ENCODE measurements around the gene ARMC2.
"Not testable (repeated sequence)": the region's sequence is repeated elsewhere in the genome, so short reads cannot be mapped to it uniquely, and the experiment has no call there.

The ARMC2 gene

DNA sequence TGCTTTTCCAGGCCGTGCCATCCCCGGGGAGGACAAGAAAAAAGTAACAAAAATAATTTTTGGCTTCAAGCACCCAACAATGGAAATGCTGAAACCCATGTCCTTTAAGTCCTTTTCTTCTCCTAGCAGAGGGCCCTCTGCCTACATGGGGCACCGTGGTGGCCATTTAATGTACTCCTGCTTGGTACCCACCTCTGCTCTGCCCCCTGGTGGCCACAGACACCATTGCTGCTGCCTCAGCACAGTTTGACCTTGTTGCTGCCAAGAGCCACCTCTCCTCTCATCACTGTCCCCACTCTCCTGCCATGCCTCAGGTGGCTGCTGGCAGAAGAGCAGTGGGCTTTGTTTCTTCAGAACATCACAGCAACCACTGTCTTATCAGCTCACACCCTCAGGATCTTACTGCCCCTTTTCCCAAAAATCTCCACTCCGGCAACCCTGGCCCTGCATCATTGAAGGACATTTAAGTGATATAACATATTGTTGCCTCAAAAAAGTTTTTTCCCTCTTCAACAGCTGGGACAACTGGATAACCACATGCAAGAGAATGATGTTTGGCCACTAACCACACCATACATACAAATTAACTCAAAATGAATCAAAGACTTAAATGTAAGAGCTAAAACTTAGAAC is 12.9 kb upstream of the ARMC2 start:
- peak; percentile 14 to 92 (median 72) for DNase-seq

DNA sequence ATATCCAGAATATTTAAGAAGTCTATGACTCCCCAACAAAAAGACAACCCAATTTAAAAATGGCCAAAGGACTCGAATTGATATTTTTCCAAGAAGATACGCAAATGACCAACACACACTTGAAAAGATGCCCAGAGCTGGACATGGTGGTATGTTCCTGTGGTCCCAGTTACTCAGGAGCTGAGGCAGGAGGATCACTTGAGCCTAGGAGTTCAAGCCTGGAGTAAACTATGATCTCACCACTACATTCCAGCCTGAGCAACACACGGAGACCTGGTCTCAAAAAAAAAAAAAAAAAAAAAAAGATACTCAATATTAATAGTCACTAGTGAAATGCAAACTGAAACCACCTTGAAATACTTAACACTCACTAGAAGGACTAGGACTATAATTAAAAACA is 12.2 kb upstream of the ARMC2 start:
- no peak for DNase-seq

DNA sequence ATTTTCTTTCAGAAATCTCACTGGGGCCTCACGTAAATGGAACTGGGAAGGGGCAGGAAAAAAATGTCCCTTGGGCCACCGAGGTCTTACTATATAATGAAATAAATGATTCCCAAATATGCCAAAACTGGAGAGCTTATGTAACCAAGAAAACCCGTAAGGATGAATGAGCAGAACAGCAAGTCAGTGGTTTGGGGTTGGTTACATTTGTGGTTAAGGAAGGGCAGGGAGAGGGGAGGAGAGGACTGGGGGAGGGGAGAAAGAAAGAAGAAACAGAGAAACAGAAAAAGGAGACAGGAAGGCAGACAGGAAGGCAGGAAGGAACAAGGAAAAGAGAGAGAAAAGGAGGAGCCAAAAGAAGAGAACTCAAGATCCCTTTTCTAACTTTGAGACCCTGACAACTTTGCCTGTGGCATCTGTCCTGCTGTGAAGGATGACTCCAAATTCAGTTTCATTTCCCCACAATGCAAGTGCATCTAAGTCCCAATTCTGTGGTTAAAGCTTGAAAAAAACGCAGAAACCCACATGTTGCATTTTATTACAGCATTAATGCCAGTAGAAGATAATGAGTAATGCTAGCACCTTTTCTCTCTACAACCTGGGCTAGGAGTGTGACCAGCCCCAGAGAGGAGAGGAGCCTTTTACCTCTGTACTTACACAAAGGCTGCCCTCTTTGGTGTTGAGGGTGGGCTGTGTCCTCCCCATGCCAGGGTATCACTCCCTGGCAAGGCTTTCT is 10.8 kb upstream of the ARMC2 start:
- DNase-seq, result no peak

DNA sequence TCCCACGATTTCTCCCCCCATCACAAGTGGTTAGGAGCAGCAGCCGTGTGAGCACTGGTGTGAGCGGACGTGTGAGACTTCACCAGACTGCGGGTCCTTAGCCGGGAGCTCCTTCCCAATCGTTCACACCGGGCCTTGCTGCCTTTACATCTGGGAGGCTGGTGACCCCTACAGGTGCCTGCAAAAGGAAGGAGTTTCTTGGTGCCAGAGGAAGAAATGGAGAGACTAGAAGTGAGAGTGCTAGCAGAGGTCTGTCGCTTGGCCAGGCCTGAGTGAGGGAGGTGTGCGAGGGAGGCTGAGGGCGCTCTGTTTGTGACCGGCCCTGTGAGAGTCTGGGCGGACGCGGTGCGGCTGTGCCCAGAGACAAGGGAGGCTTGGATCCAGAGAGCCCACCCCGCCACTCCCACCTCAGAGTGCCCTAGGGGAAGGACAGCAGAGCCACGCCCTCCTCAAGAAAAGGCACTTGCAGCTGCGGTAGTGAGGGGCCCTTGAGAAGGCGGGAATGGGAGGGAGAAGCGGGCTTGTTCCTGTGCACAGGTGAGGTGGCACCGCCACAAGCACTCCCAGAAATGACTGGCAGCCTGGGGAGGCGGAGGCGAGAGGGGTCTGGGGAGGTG is 10.0 kb upstream of the ARMC2 start:
- peak in 2 of 51 donors; percentile 10 to 23 for DNase-seq

DNA sequence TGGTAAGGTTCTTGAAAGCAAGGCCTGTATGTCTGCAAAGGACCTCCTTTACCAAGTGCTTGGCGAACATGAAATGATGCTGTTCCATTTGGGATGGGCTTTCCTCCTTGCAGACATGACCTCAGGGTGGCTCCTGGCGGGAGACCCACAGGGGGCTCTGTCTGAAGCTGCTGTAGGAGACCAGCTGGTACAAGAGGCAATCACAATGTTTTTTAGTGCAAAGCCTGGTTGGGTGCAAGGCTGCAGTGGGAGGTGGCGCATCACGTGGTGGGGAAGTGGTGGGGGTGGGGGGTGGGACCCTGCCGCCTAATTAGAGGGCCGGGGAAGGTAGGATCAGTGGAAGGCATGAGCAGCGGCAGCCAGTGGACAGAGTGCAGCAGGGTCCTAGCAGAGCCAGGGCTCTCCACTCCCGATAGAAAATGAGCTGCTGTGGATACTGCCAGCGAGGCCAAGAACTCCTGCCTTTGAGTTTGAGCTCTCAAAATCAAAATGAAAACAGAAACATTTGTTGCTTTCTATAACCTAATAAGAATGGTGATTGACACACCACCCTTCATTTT is 9.1 kb upstream of the ARMC2 start:
- DNase-seq, result no peak

DNA sequence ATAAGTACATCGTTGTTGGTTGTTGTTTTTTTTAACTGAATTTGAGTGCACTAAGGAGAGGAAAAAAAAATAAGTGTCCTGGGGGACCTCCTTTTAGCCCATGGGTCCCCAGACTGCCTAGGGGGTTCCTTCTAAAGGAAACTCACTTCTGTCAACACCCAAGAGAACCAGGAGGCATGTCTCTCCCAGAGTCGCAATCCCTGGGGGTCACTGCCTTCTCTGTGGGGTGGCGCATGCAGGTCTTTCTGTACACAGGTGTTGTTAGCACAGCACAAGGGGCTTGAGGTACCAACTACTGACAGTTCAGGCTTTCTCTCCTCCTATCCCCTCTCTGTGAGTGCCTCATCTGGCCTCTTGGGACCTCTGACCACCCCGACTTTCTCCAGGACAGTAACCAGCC is 7.3 kb upstream of the ARMC2 start:
- no peak for DNase-seq

DNA sequence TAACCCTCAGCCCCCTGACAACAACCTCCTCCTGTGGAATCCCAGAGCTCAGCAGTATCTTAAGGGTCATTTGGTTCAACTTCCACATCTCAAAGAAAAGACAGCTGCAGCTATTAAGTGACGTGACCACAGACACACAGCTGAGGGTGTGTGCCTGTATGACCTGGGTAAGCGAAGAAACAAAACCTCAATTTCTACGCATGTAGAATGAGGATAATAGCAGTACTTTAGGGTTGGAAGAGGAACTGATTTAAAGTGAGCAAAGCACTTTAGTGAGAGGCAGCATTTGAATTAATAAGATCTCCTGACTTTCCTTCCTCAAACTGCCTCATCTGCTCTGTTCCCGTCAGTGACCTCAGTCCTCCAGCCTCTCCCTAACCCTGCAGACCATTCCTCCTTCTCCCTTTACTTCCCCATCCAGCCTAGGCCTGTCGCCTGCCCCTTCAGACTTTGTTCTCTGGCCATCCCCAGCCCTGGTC is 6.8 kb upstream of the ARMC2 start:
- DNase-seq, result peak in 2 of 51 donors; percentile 10 to 34

DNA sequence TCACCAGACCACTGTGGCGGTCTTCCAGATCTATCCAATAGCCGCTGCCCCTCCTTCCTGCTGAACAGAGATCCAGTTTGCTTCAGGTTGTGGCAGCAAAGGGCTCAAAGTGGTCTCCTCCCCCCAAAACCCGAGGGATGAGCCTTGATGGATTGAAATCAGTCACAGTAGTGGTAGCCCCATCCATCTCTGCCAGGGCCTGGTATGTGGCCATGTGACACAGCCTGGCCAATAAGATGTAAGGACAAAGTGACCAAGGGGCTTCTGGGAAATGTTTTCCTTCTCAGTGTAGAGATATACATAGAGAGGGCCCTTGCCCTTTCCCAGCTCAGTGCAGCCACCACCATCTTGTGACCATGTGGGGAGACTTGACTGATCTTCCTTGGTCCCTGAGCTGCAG is 4.1 kb upstream of the ARMC2 start:
- no peak for DNase-seq

DNA sequence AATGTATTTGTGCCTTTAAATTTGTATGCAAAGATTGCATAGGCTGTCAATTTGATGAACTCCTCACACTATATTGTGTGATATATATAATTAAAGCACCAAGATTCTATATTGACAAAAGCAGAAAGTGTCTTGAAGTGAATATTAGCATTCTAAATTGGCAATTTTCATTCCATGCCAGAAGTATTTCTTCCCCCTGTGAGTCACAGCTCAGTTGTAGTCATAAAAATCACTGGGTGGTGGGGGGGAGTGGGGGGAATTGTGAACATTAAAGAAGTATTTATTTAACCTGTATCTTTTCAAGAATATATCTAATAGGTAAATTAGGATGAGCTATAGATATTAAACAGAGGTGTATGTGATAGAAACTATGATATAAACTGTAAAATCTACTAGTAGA is 3.1 kb upstream of the ARMC2 start:
- no peak for DNase-seq

DNA sequence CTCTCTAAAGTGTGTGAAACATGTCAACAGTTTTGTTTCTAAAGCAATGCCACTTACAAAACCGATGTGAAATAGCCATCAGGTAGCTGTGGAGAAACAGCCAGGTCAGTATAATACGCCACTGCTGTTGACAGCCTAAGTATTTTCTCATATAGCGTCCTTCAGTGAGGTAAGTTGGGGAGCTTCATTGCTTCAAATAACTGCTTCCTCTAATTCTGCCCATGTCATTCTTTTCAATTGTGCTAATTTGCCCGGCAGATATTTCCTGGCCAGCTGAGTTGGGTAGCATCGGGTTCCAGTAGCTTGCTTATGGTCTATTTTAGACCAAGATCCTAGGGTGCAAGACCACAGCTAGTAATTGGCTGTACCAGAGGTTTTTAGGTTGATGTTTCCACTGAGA is 2.1 kb upstream of the ARMC2 start:
- no peak for DNase-seq

DNA sequence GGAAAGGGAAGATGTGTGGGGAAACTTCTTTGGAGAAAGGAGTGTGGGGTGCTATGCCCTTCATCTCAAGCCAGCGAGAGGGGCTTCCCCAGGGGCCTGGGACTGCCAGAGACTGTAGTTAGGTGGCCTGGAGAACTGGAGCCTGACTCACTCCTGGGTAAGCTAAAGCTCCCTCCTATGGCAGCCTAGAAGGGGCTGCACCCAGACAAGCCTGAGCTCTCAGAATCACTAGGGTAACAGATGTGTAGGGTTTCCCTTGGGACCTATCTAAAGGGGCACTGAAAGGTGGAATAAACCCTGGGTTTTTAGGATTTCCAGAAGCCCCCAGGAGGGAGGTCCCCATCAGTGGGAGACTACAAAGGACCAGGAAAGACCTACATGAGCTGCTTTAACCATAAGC is 1.6 kb upstream of the ARMC2 start:
- DNase-seq, result no peak

DNA sequence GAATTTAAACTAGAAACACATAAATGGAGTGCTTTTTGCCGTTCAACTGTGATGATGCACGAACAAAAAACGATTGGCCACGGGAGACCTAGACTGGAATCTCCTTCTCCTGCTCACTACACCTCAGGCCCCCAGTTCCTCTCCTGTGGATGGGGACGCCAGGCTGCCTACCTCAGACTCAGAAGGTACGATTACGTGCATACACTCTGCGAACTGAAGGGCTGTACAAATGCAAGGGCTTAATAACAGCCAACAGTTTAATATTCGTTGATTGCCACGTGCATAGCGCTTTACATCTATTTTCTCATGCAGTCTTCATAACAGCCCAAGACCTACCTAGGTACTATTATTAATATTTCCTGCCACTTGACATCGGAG is 495 bp upstream of the ARMC2 start:
- DNase-seq, result peak in 1 of 51 donors; percentile 8

DNA sequence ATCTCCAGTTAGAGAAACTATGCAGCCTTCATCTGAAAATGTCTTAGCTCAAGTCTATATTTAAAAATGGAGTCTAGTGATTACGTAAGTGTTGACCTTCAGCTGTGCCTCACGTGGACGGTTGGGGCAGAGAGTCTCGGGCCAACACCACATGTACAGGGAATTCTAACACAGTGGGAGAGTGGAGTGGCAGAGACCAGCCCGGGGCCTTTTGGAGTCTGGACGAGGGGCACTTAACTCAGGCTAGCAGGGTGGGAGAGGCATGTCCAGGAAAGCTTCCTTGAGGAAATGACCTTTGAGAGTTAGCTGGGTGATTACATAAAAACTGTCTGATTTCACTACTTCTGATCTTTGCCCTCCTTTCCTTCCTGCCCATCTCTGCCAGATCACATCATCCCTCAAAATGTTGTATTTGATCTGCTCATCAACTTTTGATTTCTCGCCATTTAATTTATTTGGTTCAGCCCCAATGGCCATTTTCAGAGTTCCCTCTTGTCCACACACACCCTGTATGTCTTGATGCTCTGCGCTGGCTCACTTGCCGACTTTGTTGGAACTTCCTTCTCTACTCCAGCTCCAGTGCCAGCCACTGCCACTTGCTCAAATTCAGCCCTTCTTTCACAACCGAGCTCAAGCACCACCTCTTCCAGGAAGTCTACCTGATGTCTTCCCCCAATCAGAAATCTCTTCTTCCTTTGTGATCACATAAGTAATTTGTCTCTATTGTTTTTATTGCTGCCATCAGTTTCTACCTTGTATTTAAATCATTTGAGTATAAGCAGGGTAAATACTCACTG is 2.6 kb downstream of the ARMC2 start:
- no peak for DNase-seq

DNA sequence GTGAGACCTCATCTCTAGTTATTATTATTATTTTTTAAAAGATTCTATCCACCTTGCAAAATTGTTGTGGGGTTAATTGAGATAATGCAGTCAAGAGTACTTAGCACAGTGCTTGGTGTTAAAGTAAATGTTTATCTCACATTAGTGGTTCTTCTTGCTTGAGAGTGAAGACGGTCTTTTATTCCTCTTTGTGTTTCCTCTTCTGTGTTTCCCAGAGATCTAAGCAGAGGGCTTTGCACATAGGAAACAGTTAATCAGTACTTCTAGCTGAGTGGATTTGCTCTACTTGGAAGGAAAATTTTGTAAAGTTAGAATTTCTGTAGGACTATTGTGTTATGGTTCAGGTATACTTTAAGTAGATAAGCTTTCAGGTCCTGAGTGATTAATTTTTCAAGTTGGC is 3.5 kb downstream of the ARMC2 start:
- DNase-seq, result no peak

DNA sequence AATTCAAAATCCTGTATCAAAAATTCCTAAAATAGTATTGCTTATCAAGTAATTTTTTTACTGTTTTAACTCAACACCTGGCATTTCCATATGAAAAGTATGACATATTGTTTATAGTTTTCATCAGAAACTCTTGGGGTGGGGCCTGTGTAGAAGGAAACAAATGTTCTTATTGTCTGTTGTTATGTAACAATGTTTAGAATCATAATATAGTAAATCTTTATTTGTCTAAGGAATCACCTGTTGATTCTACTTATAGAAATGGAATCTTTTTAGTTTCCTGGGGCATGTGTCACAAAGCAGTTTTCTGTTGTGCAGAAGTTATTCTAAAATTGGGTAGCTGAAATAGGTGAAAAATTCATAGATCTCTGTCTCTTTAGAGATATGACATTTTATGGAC is 4.9 kb downstream of the ARMC2 start:
- DNase-seq, result no peak

DNA sequence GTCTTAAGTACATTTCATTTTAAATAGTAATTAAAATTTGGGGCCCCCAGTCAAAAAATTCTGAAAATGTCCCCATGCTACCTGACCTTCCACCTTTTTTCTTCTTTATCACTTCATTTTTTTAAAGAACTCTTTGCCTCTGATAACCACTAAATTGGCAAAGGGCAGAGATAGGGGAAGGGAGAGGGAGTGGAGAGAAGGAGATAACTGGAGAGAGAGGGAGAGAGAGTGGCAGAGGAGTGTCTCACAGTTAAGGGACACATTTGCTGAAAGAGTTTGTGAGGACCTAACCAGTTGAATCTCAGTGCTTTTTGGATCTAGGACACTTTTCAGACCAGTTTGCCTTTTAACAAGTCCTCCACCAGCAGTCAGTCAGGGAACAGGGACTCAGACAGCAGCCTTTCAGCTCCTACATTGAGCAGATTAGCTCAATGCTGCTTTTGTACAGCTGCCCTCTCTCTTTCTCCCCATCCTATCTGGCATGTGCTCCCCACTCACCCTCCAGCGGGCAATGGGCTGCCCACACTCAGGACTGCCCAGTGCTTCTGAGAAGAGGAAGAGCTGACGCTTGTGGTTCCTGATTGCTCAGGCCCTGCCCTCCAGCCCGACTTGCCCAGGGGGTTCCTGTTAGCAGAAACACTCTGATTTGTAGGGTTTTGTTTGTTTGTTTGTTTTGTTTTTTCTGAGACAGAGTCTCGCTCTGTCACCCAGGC is 14.4 kb downstream of the ARMC2 start:
- peak in 16 of 51 donors; percentile 12 to 43 (median 22) for DNase-seq

DNA sequence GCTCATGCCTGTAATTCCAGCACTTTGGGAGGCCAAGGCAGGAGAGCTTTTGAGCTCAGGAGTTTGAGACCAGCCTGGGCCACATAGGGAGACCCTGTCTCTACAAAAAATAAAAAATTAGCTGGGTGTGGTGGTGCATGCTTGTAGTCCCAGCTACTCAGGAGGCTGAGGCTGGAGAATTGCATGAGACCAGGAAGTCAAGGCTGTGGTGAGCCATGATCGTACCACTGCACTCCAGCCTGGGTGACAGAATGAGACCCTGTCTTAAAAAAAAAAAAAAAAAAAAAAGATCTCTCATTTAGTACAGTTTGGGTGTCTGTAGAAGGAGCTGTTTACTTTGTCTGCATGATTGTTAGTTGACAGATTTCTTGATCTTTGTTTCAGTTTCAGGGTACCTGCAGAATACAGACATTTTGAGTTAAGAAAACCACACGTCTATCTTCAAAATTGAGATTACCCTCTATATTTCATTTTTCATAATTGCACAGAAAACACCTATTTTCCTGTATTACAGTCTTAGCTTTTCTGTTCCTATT is 17.6 kb downstream of the ARMC2 start:
- DNase-seq, result not testable (repeated sequence)

DNA sequence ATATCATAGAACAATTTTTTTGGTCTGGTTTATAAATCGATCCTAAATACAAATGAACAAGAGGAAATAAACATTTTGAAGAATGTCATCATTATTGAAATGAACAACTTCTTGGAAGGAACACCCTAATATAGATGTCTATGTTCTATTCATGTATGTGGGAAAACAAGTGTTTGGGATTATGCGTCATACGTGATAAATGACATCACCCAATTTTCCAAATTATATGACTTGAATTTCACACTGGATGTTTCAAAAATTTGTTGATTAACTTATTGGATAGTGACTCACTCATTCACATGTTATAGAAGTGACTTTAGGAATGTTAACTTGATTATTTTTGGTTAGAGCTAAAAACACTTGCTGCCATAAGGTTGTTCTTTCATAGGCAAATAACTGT is 18.6 kb downstream of the ARMC2 start:
- DNase-seq, result no peak

DNA sequence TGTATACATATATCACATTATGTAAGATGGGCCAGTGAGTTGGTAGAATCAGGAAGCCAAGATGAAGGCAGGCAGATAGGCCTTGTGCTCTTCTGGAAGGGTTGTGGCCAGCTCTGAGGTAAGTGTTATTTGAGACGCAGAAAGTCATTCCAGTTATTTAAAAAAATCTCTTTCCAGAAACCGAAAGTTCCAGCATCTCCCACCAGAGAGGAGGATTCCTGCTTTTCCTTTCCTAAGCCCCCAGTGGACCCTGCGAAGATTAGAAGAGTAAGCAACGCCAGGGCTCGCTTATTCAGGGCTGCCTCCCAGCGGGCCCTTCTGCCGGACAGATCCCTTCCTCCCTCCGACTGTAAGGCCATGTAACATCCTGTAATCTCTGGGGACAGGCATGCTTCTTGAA is 20.4 kb downstream of the ARMC2 start:
- DNase-seq, result no peak

DNA sequence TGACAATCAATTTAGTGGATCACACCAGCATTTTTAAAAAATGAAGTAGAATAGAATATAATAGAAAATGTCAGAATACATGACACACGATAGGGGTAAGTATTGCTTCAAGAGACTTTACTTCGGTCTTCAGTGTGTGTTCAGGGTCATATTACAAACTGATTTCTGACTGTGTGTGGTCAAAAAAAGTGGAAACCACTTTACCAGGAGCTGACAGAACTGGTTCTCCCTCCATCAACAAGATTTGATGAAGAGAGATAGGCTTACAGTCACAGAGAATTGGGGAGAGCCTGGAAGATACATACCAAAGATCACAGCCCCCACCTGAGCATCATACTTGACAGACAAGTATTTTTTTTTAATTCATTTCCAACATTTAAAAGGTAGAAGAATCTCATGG is 21.7 kb downstream of the ARMC2 start:
- no peak for DNase-seq

DNA sequence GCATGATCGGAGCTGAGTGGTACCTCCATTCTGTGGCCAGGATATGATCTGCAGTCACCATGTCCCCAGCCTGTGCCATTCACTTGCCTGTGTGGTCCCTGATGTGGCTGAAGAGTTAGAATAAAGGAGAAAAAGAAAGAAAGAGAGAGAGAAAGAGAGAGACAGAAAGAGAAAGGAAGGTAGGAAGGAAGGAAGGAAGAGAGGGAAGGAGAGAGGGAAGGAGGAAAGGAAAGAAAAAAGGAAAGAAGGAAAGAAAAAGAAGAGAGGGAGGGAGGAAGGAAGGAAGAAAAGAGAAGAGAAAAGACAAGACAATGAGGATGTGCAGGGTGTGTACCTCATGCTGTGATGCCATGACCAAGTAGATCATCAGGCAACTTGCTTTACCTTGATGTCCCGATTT is 22.1 kb downstream of the ARMC2 start:
- no peak for DNase-seq

Data from hypothalamus (tissue), 51 donors.